Activated CD4-positive, alpha-beta memory T cell treated with anti-CD3 and anti-CD28 coated beads, Interleukin-2, amount 10 ng/mL, durations not matched to agents 7 days and 5 days (primary cell): ENCODE results near the gene USP53. TPM values are rescaled to one million over a fixed set of nuclear protein-coding genes. Genes with fewer than 3 reads are reported as not detected.

Experiments used
- CTCF ChIA-PET: fragments of 350-600 bp; sonication (Branson Sonifier 250); formaldehyde crosslinking; loops from one replicate; lab custom pipeline; 2021; ENCODE audit warnings: antibody characterized with exemption, inconsistent platforms; lab: Charles Lee
- POLR2A ChIA-PET: fragments of 350-600 bp; sonication (Branson Sonifier 250); formaldehyde crosslinking; loops from one replicate; lab custom pipeline; 2021; ENCODE audit warnings: antibody characterized with exemption; lab: Charles Lee
- DNase-seq: peaks from one replicate; pipeline ENCODE4 v3.0.0-alpha.2; 2020
- H3K27ac Mint-ChIP-seq: one replicate; pipeline ENCODE4 v1.8.0; 2021; ENCODE audit warnings: mild to moderate bottlenecking, mixed read lengths
- H3K27me3 Mint-ChIP-seq: one replicate; pipeline ENCODE4 v1.8.0; 2021; ENCODE audit warnings: mixed read lengths
- H3K36me3 Mint-ChIP-seq: one replicate; pipeline ENCODE4 v1.8.0; 2021; ENCODE audit warnings: low read depth, mixed read lengths
- H3K4me1 Mint-ChIP-seq: one replicate; pipeline ENCODE4 v1.8.0; 2021; ENCODE audit warnings: mixed read lengths
- H3K4me3 Mint-ChIP-seq: one replicate; pipeline ENCODE4 v1.8.0; 2021; ENCODE audit warnings: mild to moderate bottlenecking, mixed read lengths
- H3K9me3 Mint-ChIP-seq: one replicate; pipeline ENCODE4 v1.8.0; 2021; ENCODE audit warnings: mixed read lengths
- total RNA-seq, 2 experiments: library from RNA; stranded (reverse); gene quantifications; one replicate each; pipeline ENCODE4 v1.2.3, GENCODE V29; 2021

The USP53 gene
- total RNA-seq, 2 experiments from 2014 or later: 6.5 to 7.1 TPM

DNA sequence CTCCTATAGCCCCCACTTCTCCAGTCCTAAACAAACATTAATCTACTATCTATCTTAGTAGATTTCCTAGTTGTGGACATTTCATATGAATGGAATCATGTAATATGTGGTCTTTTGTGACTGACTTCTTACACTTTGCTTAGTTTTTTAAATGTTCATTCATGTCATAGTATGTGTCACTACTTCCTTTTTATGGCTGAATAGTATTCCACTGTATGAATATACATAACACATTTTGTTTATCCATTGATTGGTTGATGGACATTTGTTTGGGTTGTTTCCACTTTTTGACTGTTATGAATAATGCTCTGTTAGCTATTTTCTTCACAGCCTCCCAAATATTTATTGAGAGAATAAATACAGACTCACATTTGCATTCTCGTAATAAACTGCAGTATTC lies 19.8 kb downstream of the USP53 start:
- Mint-ChIP-seq H3K4me1 (peaks cover 22% of the 10 kb centered on the region), H3K27ac (no peak overlapping the region), H3K36me3 (peaks cover 14% of the 10 kb centered on the region), H3K4me3 (no peak overlapping the region), H3K27me3 (no peaks in the 10 kb centered on the region), H3K9me3 (peaks cover 2% of the 10 kb centered on the region)
- CTCF ChIA-PET: no interaction called here
- no peak for DNase-seq
- POLR2A ChIA-PET: interaction anchor here (2.3 kb wide), 1 partner anchor 19 kb away, joined by 6 read pairs; the partner anchor contains the start of gene USP53

- CTCF ChIA-PET: interaction anchor here (1.4 kb wide), 1 partner anchor 20 kb away, joined by 5 read pairs; the partner anchor contains the start of gene USP53
- H3K9me3 Mint-ChIP-seq: peaks cover 2% of the 10 kb centered on the region
- no peaks in the 10 kb centered on the region for H3K27me3 Mint-ChIP-seq
- no peak for DNase-seq
- H3K36me3 Mint-ChIP-seq: peaks cover 15% of the 10 kb centered on the region
- H3K4me3 Mint-ChIP-seq: no peak overlapping the region
- peaks cover 29% of the 10 kb centered on the region for H3K4me1 Mint-ChIP-seq
- POLR2A ChIA-PET: interaction anchor here (2.3 kb wide), 1 partner anchor 20 kb away, joined by 6 read pairs; the partner anchor contains the start of gene USP53
- H3K27ac Mint-ChIP-seq: no peak overlapping the region
Measured at GRCh38 chr4:119233191-119233590, 20.7 kb downstream of the USP53 start.

DNA sequence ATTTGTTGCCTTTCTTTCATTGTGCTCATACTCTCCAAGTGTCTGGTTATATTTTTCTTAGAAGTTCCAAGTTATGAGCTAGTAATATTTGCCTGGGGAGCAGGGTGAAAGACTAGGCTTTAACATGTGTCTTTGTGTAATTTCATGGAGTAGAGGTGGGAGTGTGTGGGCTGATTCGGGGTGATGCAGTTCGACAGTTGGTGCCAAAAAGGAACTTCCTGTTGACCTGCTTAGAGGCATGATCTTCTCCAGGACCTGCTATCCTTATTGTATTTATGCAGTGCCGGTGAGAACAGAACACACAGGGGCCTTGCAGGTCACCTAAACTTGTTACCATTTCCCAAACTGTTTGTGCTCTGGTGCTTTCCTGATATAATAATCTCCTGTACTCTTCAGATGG lies 21.2 kb downstream of the USP53 start:
- no peak for DNase-seq
- Mint-ChIP-seq H3K4me3 (no peak overlapping the region), H3K27me3 (no peaks in the 10 kb centered on the region), H3K9me3 (peaks cover 2% of the 10 kb centered on the region), H3K36me3 (peaks cover 18% of the 10 kb centered on the region), H3K4me1 (peaks cover 32% of the 10 kb centered on the region), H3K27ac (peak overlapping the region; percentile 55)
- ChIA-PET POLR2A (interaction anchor here (2.3 kb wide), 1 partner anchor 21 kb away, joined by 6 read pairs; the partner anchor contains the start of gene USP53), CTCF (interaction anchor here (1.4 kb wide), 1 partner anchor 21 kb away, joined by 5 read pairs; the partner anchor contains the start of gene USP53)

GRCh38 chr4:119237201-119237600 lies 24.7 kb downstream of the USP53 start:
- Mint-ChIP-seq H3K4me3 (no peak overlapping the region), H3K4me1 (peaks cover 32% of the 10 kb centered on the region), H3K27ac (no peak overlapping the region), H3K36me3 (peaks cover 17% of the 10 kb centered on the region), H3K9me3 (peaks cover under 1% of the 10 kb centered on the region), H3K27me3 (no peaks in the 10 kb centered on the region)
- POLR2A ChIA-PET: interaction anchor here (1.0 to 1.3 kb wide), 4 partner anchors 25 to 199 kb away, joined by 3 to 9 read pairs (median 4); partner anchors contain the start of gene USP53
- CTCF ChIA-PET: interaction anchor here (1.2 kb wide), 1 partner anchor 25 kb away, joined by 3 read pairs; the partner anchor contains the start of gene USP53
- no peak for DNase-seq

- no peak for DNase-seq
- no peaks in the 10 kb centered on the region for H3K27me3 Mint-ChIP-seq
- no peak overlapping the region for H3K4me3 Mint-ChIP-seq
- peaks cover 16% of the 10 kb centered on the region for H3K36me3 Mint-ChIP-seq
- no peaks in the 10 kb centered on the region for H3K9me3 Mint-ChIP-seq
- CTCF ChIA-PET: interaction anchor here (1.2 kb wide), 1 partner anchor 25 kb away, joined by 3 read pairs; the partner anchor contains the start of gene USP53
- POLR2A ChIA-PET: interaction anchor here (1.0 to 1.3 kb wide), 4 partner anchors 25 to 200 kb away, joined by 3 to 9 read pairs (median 4); partner anchors contain the start of gene USP53
- H3K27ac Mint-ChIP-seq: no peak overlapping the region
- peaks cover 32% of the 10 kb centered on the region for H3K4me1 Mint-ChIP-seq
Measured at GRCh38 chr4:119237642-119238041, 25.1 kb downstream of the USP53 start.

DNA sequence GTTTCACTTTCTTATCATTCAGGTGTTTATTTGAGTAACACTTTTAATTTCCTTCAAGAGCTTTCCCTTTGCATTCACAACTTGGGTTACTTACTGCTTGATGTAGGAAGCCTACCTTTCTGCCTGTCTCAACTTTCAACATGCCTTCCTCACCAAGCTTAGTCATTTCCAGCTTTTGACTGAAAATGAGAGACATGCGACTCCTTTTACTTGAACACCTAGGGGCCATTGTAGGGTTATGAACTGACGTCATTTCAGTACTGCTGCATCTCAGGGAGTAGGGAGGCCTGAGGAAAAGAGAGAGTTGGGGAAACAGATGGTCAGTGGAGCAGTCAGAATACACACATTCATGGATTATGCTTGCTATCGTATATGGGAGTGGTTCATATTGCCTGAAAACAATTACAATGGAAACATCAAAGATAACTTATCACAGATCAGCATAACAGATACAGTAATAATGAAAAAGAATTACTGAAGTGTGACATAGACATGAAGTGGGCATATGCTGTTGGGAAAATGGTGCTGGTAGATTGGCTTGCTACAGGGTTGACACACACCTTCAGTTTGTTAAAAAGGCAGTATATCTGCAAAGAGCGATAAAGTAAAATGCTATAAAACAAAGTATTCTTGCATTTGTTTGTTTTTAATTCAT lies 25.7 kb downstream of the USP53 start:
- Mint-ChIP-seq H3K9me3 (no peaks in the 10 kb centered on the region), H3K27me3 (no peaks in the 10 kb centered on the region), H3K4me3 (no peak overlapping the region), H3K36me3 (peaks cover 16% of the 10 kb centered on the region), H3K4me1 (peaks cover 30% of the 10 kb centered on the region), H3K27ac (peak overlapping the region; percentile 75)
- ChIA-PET POLR2A (interaction anchor here (1.0 to 1.3 kb wide), 4 partner anchors 25 to 200 kb away, joined by 3 to 9 read pairs (median 4); partner anchors contain the start of gene USP53), CTCF (interaction anchor here (1.2 kb wide), 1 partner anchor 26 kb away, joined by 3 read pairs; the partner anchor contains the start of gene USP53)
- DNase-seq: no peak

DNA sequence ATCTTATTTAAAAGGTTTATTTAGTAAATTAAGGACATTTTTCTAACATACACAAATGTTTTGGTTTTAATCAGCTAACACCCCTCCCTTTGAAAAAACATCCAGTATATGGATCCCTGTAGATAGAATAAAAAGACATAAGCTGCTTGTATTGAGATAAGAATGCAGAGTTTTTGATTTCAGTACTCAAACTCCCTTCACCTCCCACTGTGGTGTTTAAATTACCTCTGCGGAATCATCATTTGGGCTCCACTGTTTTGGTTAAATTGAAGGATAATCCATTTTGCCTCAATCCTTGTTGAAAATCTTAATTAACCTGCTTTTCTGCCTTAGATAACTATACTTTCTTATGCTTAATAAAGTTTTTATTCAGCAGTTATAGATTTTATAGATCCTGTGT lies 27.6 kb downstream of the USP53 start:
- Mint-ChIP-seq H3K27ac (no peak overlapping the region), H3K27me3 (no peaks in the 10 kb centered on the region), H3K4me3 (no peak overlapping the region), H3K9me3 (no peaks in the 10 kb centered on the region), H3K4me1 (peaks cover 21% of the 10 kb centered on the region), H3K36me3 (peaks cover 13% of the 10 kb centered on the region)
- DNase-seq: no peak
- POLR2A ChIA-PET: interaction anchor here (1.7 kb wide), 1 partner anchor 27 kb away, joined by 4 read pairs; the partner anchor contains the start of gene USP53
- CTCF ChIA-PET: no interaction called here

DNA sequence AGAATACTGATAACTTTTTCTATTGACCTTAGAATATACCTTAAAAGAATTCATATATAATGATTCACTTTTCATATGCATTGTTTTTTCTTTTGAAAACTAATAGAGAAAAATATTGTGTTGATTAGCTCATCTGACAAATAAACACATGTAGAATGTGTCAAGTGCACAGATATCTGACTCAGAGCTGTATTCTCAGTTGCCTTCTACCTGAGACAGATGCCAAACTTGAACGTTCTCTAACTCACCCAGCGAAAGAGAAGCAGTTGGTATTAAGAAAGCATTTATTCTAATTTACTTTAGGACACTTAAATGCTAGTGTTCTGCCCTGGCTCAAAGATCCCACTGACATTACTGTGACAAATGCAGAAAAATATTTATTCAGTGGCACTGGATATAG lies 28.1 kb downstream of the USP53 start:
- peaks cover 12% of the 10 kb centered on the region for H3K36me3 Mint-ChIP-seq
- no peak overlapping the region for H3K27ac Mint-ChIP-seq
- no peaks in the 10 kb centered on the region for H3K27me3 Mint-ChIP-seq
- ChIA-PET POLR2A (interaction anchor here (1.7 kb wide), 1 partner anchor 28 kb away, joined by 4 read pairs; the partner anchor contains the start of gene USP53), CTCF (no interaction called here)
- no peak overlapping the region for H3K4me3 Mint-ChIP-seq
- no peaks in the 10 kb centered on the region for H3K9me3 Mint-ChIP-seq
- H3K4me1 Mint-ChIP-seq: peaks cover 21% of the 10 kb centered on the region
- DNase-seq: no peak

DNA sequence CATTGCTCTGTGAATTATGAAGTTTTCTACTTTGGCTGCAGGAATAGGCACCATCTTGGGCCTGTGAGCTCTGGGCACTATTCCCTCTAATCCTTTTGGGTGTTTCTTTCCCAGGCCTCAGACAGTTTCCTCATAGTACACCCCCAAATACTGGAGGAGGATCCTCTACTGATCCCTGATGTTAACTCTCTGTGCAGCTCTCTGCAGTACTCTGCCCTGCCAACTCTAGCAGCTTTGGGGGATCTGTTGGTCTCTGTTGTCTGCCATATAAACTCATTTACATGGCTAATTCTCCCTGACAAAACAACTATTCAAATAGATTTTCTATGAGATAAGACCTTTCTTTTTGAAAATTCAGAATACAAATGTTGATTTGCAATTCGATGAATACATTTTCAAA lies 29.9 kb downstream of the USP53 start:
- peaks cover 4% of the 10 kb centered on the region for H3K36me3 Mint-ChIP-seq
- H3K27me3 Mint-ChIP-seq: no peaks in the 10 kb centered on the region
- DNase-seq: no peak
- no peak overlapping the region for H3K27ac Mint-ChIP-seq
- peaks cover 10% of the 10 kb centered on the region for H3K4me1 Mint-ChIP-seq
- ChIA-PET POLR2A (no interaction called here), CTCF (interaction anchor here (0.6 kb wide), 1 partner anchor 834 kb away, joined by 3 read pairs; no protein-coding TSS in a partner anchor)
- no peaks in the 10 kb centered on the region for H3K9me3 Mint-ChIP-seq
- H3K4me3 Mint-ChIP-seq: no peak overlapping the region

GRCh38 chr4:119243868-119244267 lies 31.4 kb downstream of the USP53 start:
- no peak overlapping the region for H3K27ac Mint-ChIP-seq
- DNase-seq: no peak
- ChIA-PET POLR2A (no interaction called here), CTCF (no interaction called here)
- H3K4me3 Mint-ChIP-seq: no peak overlapping the region
- H3K9me3 Mint-ChIP-seq: no peaks in the 10 kb centered on the region
- peaks cover 3% of the 10 kb centered on the region for H3K36me3 Mint-ChIP-seq
- H3K27me3 Mint-ChIP-seq: no peaks in the 10 kb centered on the region
- H3K4me1 Mint-ChIP-seq: no peaks in the 10 kb centered on the region

DNA sequence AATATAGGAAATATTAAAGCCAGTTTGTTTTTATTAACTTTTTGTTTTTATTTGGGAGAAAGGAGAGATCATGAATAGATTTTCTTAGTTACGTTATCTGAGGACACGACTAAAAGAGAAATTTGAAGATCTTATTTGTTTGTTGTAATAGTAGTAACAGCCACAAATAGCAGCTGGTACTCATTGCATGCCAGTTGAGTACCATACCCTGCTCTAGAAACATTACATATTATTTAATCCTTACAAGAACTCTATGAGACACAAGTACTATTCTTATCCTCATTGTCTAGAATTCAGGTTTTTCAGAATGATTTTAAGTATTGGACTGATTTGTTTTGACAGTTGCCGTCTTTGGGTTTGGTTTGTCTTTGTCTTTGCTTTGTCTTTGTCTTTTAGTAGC lies 31.8 kb downstream of the USP53 start:
- POLR2A ChIA-PET: no interaction called here
- Mint-ChIP-seq H3K36me3 (peaks cover 4% of the 10 kb centered on the region), H3K27ac (no peak overlapping the region)

GRCh38 chr4:119244832-119245231 lies 32.3 kb downstream of the USP53 start:
- Mint-ChIP-seq H3K4me1 (no peaks in the 10 kb centered on the region), H3K4me3 (no peak overlapping the region), H3K9me3 (no peaks in the 10 kb centered on the region), H3K27me3 (no peaks in the 10 kb centered on the region), H3K27ac (no peak overlapping the region), H3K36me3 (peaks cover 4% of the 10 kb centered on the region)
- POLR2A ChIA-PET: no interaction called here
- CTCF ChIA-PET: no interaction called here
- no peak for DNase-seq

More for the DNA sequence above, 31.8 kb downstream of the USP53 start:
- Mint-ChIP-seq H3K4me1 (no peaks in the 10 kb centered on the region), H3K4me3 (no peak overlapping the region), H3K27me3 (no peaks in the 10 kb centered on the region), H3K9me3 (no peaks in the 10 kb centered on the region)
- CTCF ChIA-PET: no interaction called here
- DNase-seq: no peak

- Mint-ChIP-seq H3K4me1 (no peaks in the 10 kb centered on the region), H3K36me3 (peaks cover 7% of the 10 kb centered on the region), H3K4me3 (no peak overlapping the region), H3K27ac (no peak overlapping the region), H3K27me3 (no peaks in the 10 kb centered on the region), H3K9me3 (no peaks in the 10 kb centered on the region)
- no peak for DNase-seq
- ChIA-PET POLR2A (no interaction called here), CTCF (no interaction called here)
Measured at GRCh38 chr4:119246177-119246733, 33.7 kb downstream of the USP53 start.
